Activated B cell treated with CpG ODN at 0.5 μM for 24 hours (primary cell): ENCODE measurements around the gene GOLGA3. TPM values are rescaled to one million over a fixed set of nuclear protein-coding genes. Genes with fewer than 3 reads are reported as not detected.
"Not testable (repeated sequence)": the region's sequence is repeated elsewhere in the genome, so short reads cannot be mapped to it uniquely, and the experiment has no call there.

Experiments
- ATAC-seq: fragments of 200-7000 bp; cut with Tn5 transposase; one replicate; pipeline ENCODE4 v1.10.0; 2021; ENCODE audit warnings: low read depth, mild to moderate bottlenecking, moderate library complexity
- CTCF ChIA-PET: fragments of 350-600 bp; sonication (Branson Sonifier 250); formaldehyde crosslinking; loops from one replicate; lab custom pipeline; 2021; ENCODE audit warnings: antibody characterized with exemption; lab: Charles Lee
- POLR2A ChIA-PET: fragments of 350-600 bp; sonication (Branson Sonifier 250); formaldehyde crosslinking; loops from one replicate; lab custom pipeline; 2021; ENCODE audit warnings: antibody characterized with exemption; lab: Charles Lee
- DNase-seq: peaks from one replicate; pipeline ENCODE4 v3.0.0; 2022
- H3K27ac Mint-ChIP-seq: one replicate; pipeline ENCODE4 v1.8.0; 2020; ENCODE audit warnings: mixed read lengths
- H3K27me3 Mint-ChIP-seq: one replicate; pipeline ENCODE4 v1.8.0; 2021; ENCODE audit warnings: mixed read lengths
- H3K36me3 Mint-ChIP-seq: one replicate; pipeline ENCODE4 v1.8.0; 2021; ENCODE audit warnings: low read depth, mixed read lengths
- H3K4me1 Mint-ChIP-seq: one replicate; pipeline ENCODE4 v1.8.0; 2021; ENCODE audit warnings: mixed read lengths
- H3K4me3 Mint-ChIP-seq: one replicate; pipeline ENCODE4 v1.8.0; 2020; ENCODE audit warnings: mild to moderate bottlenecking, mixed read lengths
- H3K9me3 Mint-ChIP-seq: one replicate; pipeline ENCODE4 v1.8.0; 2020; ENCODE audit warnings: mixed read lengths
- CTCF ChIP-seq: fragments of 200-600 bp; IDR thresholded peaks from one replicate; pipeline ENCODE4 v1.8.0; 2022; ENCODE audit warnings: antibody characterized with exemption, mild to moderate bottlenecking
- intact Hi-C: fragments of 100-400 bp; cut with micrococcal nuclease; formaldehyde crosslinking; loops from one replicate; pipeline ENCODE4 v1.15.1; 2024
- total RNA-seq: library from RNA; stranded (reverse); gene quantifications from 2 replicates; pipeline ENCODE4 v1.2.3, GENCODE V29; 2022

GOLGA3 gene
- total RNA-seq, 1 donor from 2014 or later = 52.4 TPM

- ChIA-PET POLR2A (no interaction called here), CTCF (no interaction called here)
- ATAC-seq = no peak
- H3K27ac Mint-ChIP-seq = no peak overlapping the region
- H3K4me1 Mint-ChIP-seq = peaks cover 14% of the 10 kb centered on the region
- intact Hi-C loops = no loop called here
- no peak overlapping the region for H3K4me3 Mint-ChIP-seq
- H3K9me3 Mint-ChIP-seq = no peaks in the 10 kb centered on the region
- no peaks in the 10 kb centered on the region for H3K27me3 Mint-ChIP-seq
- DNase-seq = no peak
- H3K36me3 Mint-ChIP-seq = peaks cover 60% of the 10 kb centered on the region
- no peak for TF ChIP-seq CTCF
Observed at GRCh38 chr12:132754160-132754932, 74.3 kb downstream of the GOLGA3 start.

GRCh38 chr12:132753670-132754069 is 75.0 kb downstream of the GOLGA3 start:
- CTCF ChIA-PET, H3K4me3 Mint-ChIP-seq, DNase-seq, intact Hi-C loops, H3K27ac Mint-ChIP-seq, H3K9me3 Mint-ChIP-seq, H3K27me3 Mint-ChIP-seq, ATAC-seq: not testable (repeated sequence)
- Mint-ChIP-seq H3K4me1 (peaks cover 13% of the 10 kb centered on the region), H3K36me3 (peaks cover 65% of the 10 kb centered on the region)
- POLR2A ChIA-PET = interaction anchor here (1.0 kb wide), 1 partner anchor 19 kb away, joined by 3 read pairs; no protein-coding TSS in a partner anchor

- POLR2A ChIA-PET = interaction anchor here (0.6 kb wide), 1 partner anchor 134 kb away, joined by 4 read pairs; no protein-coding TSS in a partner anchor
- H3K36me3 Mint-ChIP-seq = peaks cover 86% of the 10 kb centered on the region
- no peaks in the 10 kb centered on the region for H3K9me3 Mint-ChIP-seq
- CTCF ChIA-PET = no interaction called here
- TF ChIP-seq CTCF = no peak
- intact Hi-C loops = no loop called here
- DNase-seq (no peak), ATAC-seq (no peak)
- no peak overlapping the region for H3K4me3 Mint-ChIP-seq
- H3K27ac Mint-ChIP-seq = no peak overlapping the region
- no peaks in the 10 kb centered on the region for H3K27me3 Mint-ChIP-seq
- peaks cover 3% of the 10 kb centered on the region for H3K4me1 Mint-ChIP-seq
Observed at GRCh38 chr12:132748319-132748718, 80.3 kb downstream of the GOLGA3 start.

- Mint-ChIP-seq H3K9me3 (no peaks in the 10 kb centered on the region), H3K27me3 (no peaks in the 10 kb centered on the region), H3K4me3 (no peak overlapping the region), H3K36me3 (peaks cover 87% of the 10 kb centered on the region), H3K4me1 (peaks cover 3% of the 10 kb centered on the region), H3K27ac (no peak overlapping the region)
- POLR2A ChIA-PET = interaction anchor here (0.6 kb wide), 1 partner anchor 134 kb away, joined by 4 read pairs; no protein-coding TSS in a partner anchor
- ATAC-seq = no peak
- no peak for TF ChIP-seq CTCF
- no peak for DNase-seq
- CTCF ChIA-PET = no interaction called here
- intact Hi-C loops = no loop called here
Observed at GRCh38 chr12:132747896-132748295, 80.8 kb downstream of the GOLGA3 start.

- DNase-seq = no peak
- no peak for ATAC-seq
- intact Hi-C loops = no loop called here
- Mint-ChIP-seq H3K4me3 (no peak overlapping the region), H3K4me1 (peaks cover 6% of the 10 kb centered on the region), H3K9me3 (no peaks in the 10 kb centered on the region), H3K36me3 (peaks cover 88% of the 10 kb centered on the region), H3K27me3 (no peaks in the 10 kb centered on the region), H3K27ac (no peak overlapping the region)
- ChIA-PET POLR2A (interaction anchor here (0.6 kb wide), 1 partner anchor 135 kb away, joined by 4 read pairs; no protein-coding TSS in a partner anchor), CTCF (no interaction called here)
- no peak for TF ChIP-seq CTCF
Observed at GRCh38 chr12:132747395-132747794, 81.3 kb downstream of the GOLGA3 start.
